Pulmonary artery endothelial cell (primary cell): ENCODE data around the gene PIP4K2C. TPM values are rescaled to one million over a fixed set of nuclear protein-coding genes. Genes with fewer than 3 reads are reported as not detected.

Source experiments
- DNase-seq: peaks from one replicate; pipeline ENCODE4 v3.0.0-alpha.2; 2011; ENCODE audit warnings: low read depth, low spot score
- total RNA-seq: library from RNA; depleted of rRNA; stranded (reverse); fragments of >200 nt; gene quantifications from 2 replicates; pipeline ENCODE4 v1.2.3, GENCODE V29; 2014

PIP4K2C gene
- total RNA-seq, 1 donor from 2014 or later: 10.4 TPM

- no peak for DNase-seq
Observed at GRCh38 chr12:57620936-57621496, 30.0 kb downstream of the PIP4K2C start.

- no peak for DNase-seq
Observed at GRCh38 chr12:57621497-57622292, 30.7 kb downstream of the PIP4K2C start.

GRCh38 chr12:57622293-57623245, 31.6 kb downstream of the PIP4K2C start:
- no peak for DNase-seq

- DNase-seq: no peak
Observed at GRCh38 chr12:57623385-57623784, 32.4 kb downstream of the PIP4K2C start.

GRCh38 chr12:57623811-57624390, 32.9 kb downstream of the PIP4K2C start:
- DNase-seq: no peak

- no peak for DNase-seq
Observed at GRCh38 chr12:57624441-57625220, 33.6 kb downstream of the PIP4K2C start.

- no peak for DNase-seq
Observed at GRCh38 chr12:57625261-57626032, 34.5 kb downstream of the PIP4K2C start.

- no peak for DNase-seq
Observed at GRCh38 chr12:57626111-57626920, 35.3 kb downstream of the PIP4K2C start.

GRCh38 chr12:57626921-57627445, 36.0 kb downstream of the PIP4K2C start:
- DNase-seq: no peak

- DNase-seq: no peak
Observed at GRCh38 chr12:57627501-57628279, 36.7 kb downstream of the PIP4K2C start.

- no peak for DNase-seq
Observed at GRCh38 chr12:57628280-57629191, 37.5 kb downstream of the PIP4K2C start.

- no peak for DNase-seq
Observed at GRCh38 chr12:57629897-57630471, 39.0 kb downstream of the PIP4K2C start.

GRCh38 chr12:57630891-57631433, 40.0 kb downstream of the PIP4K2C start:
- no peak for DNase-seq

- DNase-seq: no peak
Observed at GRCh38 chr12:57631566-57632072, 40.6 kb downstream of the PIP4K2C start.

- DNase-seq: no peak
Observed at GRCh38 chr12:57632073-57632957, 41.3 kb downstream of the PIP4K2C start.
